ENCODE measurements around the gene ST6GALNAC1. TPM values are rescaled to one million over a fixed set of nuclear protein-coding genes. Genes with fewer than 3 reads are reported as not detected.

Gene ST6GALNAC1
- total and polyA plus RNA-seq, 7 donors: 0.38 to 3.6 (median 0.56) TPM

DNA sequence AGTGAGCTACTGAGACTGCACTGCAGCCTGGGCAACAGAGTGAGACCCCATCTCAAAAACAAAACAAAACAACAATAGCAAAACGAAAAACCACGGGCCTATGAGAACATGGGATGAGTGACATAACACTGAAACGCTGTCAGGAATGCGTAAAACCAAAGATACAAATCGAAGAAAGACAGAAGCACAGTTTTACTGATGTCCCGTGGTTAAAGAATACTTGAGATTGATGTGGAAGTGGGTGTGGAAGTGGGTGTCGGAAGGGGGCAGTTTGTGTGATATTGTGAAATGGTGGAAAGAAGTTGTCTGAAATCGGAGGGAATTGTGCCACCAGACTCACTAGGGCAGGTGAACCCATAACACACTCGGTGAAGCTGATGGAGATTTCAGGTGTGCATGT lies 67.4 kb downstream of the ST6GALNAC1 start:
- WGBS, 3 donors: 86 to 92% (median 90%) methylated on average over 9 of the region's 9 CpGs
- TF ChIP-seq, protein P1, sequence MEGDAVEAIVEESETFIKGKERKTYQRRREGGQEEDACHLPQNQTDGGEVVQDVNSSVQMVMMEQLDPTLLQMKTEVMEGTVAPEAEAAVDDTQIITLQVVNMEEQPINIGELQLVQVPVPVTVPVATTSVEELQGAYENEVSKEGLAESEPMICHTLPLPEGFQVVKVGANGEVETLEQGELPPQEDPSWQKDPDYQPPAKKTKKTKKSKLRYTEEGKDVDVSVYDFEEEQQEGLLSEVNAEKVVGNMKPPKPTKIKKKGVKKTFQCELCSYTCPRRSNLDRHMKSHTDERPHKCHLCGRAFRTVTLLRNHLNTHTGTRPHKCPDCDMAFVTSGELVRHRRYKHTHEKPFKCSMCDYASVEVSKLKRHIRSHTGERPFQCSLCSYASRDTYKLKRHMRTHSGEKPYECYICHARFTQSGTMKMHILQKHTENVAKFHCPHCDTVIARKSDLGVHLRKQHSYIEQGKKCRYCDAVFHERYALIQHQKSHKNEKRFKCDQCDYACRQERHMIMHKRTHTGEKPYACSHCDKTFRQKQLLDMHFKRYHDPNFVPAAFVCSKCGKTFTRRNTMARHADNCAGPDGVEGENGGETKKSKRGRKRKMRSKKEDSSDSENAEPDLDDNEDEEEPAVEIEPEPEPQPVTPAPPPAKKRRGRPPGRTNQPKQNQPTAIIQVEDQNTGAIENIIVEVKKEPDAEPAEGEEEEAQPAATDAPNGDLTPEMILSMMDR (IDR thresholded peaks at IDR 0.05): no peak
- Histone ChIP-seq H3K36me3 (ENCODE audit: insufficient read depth in 1 of 2, low read depth in 1 of 2) (no peaks in the 10 kb centered on the region), H3K4me1 (peaks cover 8% of the 10 kb centered on the region), H3K9me3 (no peaks in the 10 kb centered on the region), H3K4me3 (no peak overlapping the region), H3K27me3 (ENCODE audit: insufficient read depth in 3 of 3, low read length in 2 of 3) (no peaks in the 10 kb centered on the region), H3K27ac (no peak overlapping the region)
- intact Hi-C loops (cut with DNase I): no loop called here
- DNase-seq (no peak), ATAC-seq (no peak)

- TF ChIP-seq, protein P1 (IDR thresholded peaks at IDR 0.05): no peak
- no peak for DNase-seq
- no peak for ATAC-seq
- intact Hi-C loops (cut with DNase I): no loop called here
- no peaks in the 10 kb centered on the region for H3K27me3 ChIP-seq (ENCODE audit: insufficient read depth in 3 of 3, low read length in 2 of 3)
- H3K27ac ChIP-seq: no peak overlapping the region
- peaks cover 1% of the 10 kb centered on the region for H3K4me1 ChIP-seq
- no peaks in the 10 kb centered on the region for H3K9me3 ChIP-seq
- WGBS, 3 donors: 71 to 77% (median 71%) methylated on average over 5 of the region's 5 CpGs
- no peak overlapping the region for H3K4me3 ChIP-seq
- H3K36me3 ChIP-seq (ENCODE audit: insufficient read depth in 1 of 2, low read depth in 1 of 2): no peaks in the 10 kb centered on the region
Measured at GRCh38 chr17:76575570-76575969, 68.0 kb downstream of the ST6GALNAC1 start.

Other genes starting within 250 kb of the ST6GALNAC1 start
- 10 to 100 TPM; 37.3 to 45.5 (median 39.7) TPM for gene UBE2O, start 190.6 kb downstream of the ST6GALNAC1 start, total RNA-seq
- gene UBE2O, start 190.6 kb downstream of the ST6GALNAC1 start, polyA plus RNA-seq: 10 to 100 TPM; 11.6 to 23.9 (median 12.3) TPM
- gene AANAT, start 176.2 kb downstream of the ST6GALNAC1 start, total RNA-seq: not detected
- gene AANAT, start 176.2 kb downstream of the ST6GALNAC1 start, polyA plus RNA-seq: under 1 TPM in 2 of 3 donors, not detected in 1; 0.09 to 0.13 TPM
- gene RHBDF2, start 142.3 kb downstream of the ST6GALNAC1 start, total RNA-seq: 10 to 100 TPM in 3 of 4 donors, 1 to 10 TPM in 1; 6.6 to 23.1 (median 12.4) TPM
- 10 to 100 TPM; 11.2 to 14.7 (median 13.9) TPM for gene RHBDF2, start 142.3 kb downstream of the ST6GALNAC1 start, polyA plus RNA-seq
- 10 to 100 TPM in 3 of 4 donors, 1 to 10 TPM in 1; 9.5 to 14.6 (median 11.9) TPM for gene CYGB, start 106.0 kb downstream of the ST6GALNAC1 start, total RNA-seq
- 10 to 100 TPM in 1 of 3 donors, 1 to 10 TPM in 2; 6.4 to 12.6 (median 8.1) TPM for gene CYGB, start 106.0 kb downstream of the ST6GALNAC1 start, polyA plus RNA-seq
- 1 to 10 TPM in 2 of 4 donors, under 1 TPM in 2; 0.18 to 1.7 (median 1.0) TPM for gene PRCD, start 103.7 kb downstream of the ST6GALNAC1 start, total RNA-seq
- gene PRCD, start 103.7 kb downstream of the ST6GALNAC1 start, polyA plus RNA-seq: 1 to 10 TPM; 1.2 to 1.6 (median 1.3) TPM
- gene ST6GALNAC2, start 57.9 kb downstream of the ST6GALNAC1 start, total RNA-seq: 10 to 100 TPM in 3 of 4 donors, 1 to 10 TPM in 1; 8.1 to 17.8 (median 13.0) TPM
- gene ST6GALNAC2, start 57.9 kb downstream of the ST6GALNAC1 start, polyA plus RNA-seq: 1 to 10 TPM; 1.2 to 8.7 (median 7.6) TPM
- 10 to 100 TPM; 40.8 to 75.1 (median 52.0) TPM for gene MXRA7, start 67.2 kb upstream of the ST6GALNAC1 start, total RNA-seq
- gene MXRA7, start 67.2 kb upstream of the ST6GALNAC1 start, polyA plus RNA-seq: 10 to 100 TPM; 34.6 to 43.2 (median 37.6) TPM
- 10 to 100 TPM; 30.8 to 61.9 (median 53.6) TPM for gene JMJD6, start 82.8 kb upstream of the ST6GALNAC1 start, total RNA-seq
- gene JMJD6, start 82.8 kb upstream of the ST6GALNAC1 start, polyA plus RNA-seq: 10 to 100 TPM; 32.3 to 81.9 (median 51.6) TPM
- 10 to 100 TPM; 19.0 to 27.0 (median 24.3) TPM for gene METTL23, start 83.1 kb upstream of the ST6GALNAC1 start, total RNA-seq
- 10 to 100 TPM; 30.8 to 54.0 (median 36.5) TPM for gene METTL23, start 83.1 kb upstream of the ST6GALNAC1 start, polyA plus RNA-seq
- gene SRSF2, start 93.6 kb upstream of the ST6GALNAC1 start, total RNA-seq: 100 to 1,000 TPM in 2 of 4 donors, 10 to 100 TPM in 2; 57.9 to 128 (median 90.6) TPM
- gene SRSF2, start 93.6 kb upstream of the ST6GALNAC1 start, polyA plus RNA-seq: 100 to 1,000 TPM in 2 of 3 donors, 10 to 100 TPM in 1; 81.9 to 135 (median 118) TPM
- 10 to 100 TPM; 18.7 to 26.5 (median 22.0) TPM for gene MFSD11, start 94.4 kb upstream of the ST6GALNAC1 start, total RNA-seq
- gene MFSD11, start 94.4 kb upstream of the ST6GALNAC1 start, polyA plus RNA-seq: 10 to 100 TPM; 10.1 to 27.4 (median 10.3) TPM
- under 1 TPM in 2 of 4 donors, not detected in 2; 0.06 to 0.34 TPM for gene MGAT5B, start 224.6 kb upstream of the ST6GALNAC1 start, total RNA-seq
- gene MGAT5B, start 224.6 kb upstream of the ST6GALNAC1 start, polyA plus RNA-seq: under 1 TPM in 2 of 3 donors, not detected in 1; 0.03 to 0.04 TPM

Measured in psoas muscle (tissue), 8 donors.